H1 (cell line): ENCODE data around the gene C19orf85. TPM values are rescaled to one million over a fixed set of nuclear protein-coding genes. Genes with fewer than 3 reads are reported as not detected.
A peak's percentile ranks its signal among the peaks of the same experiment; 100 is the strongest.

ENCODE experiments used
- CTCF ChIA-PET: fragments of 300-600 bp; sonication (Branson Sonifier 250); formaldehyde crosslinking; loops from one replicate; lab custom pipeline; 2021; ENCODE audit not compliant: partially characterized antibody; lab: Charles Lee
- POLR2A ChIA-PET: fragments of 300-600 bp; sonication (Branson Sonifier 250); formaldehyde crosslinking; loops from one replicate; lab custom pipeline; 2021; ENCODE audit warnings: inconsistent platforms; ENCODE audit not compliant: partially characterized antibody; lab: Charles Lee
- DNase-seq, 2 experiments: peaks; one replicate each; pipeline versions ENCODE4 v3.0.0 to v3.0.0-alpha.2; 2010 to 2022; ENCODE audit warnings: low spot score in 2 of 2, low read depth in 1 of 2, mixed read lengths in 1 of 2
- FAIRE-seq: peaks from 2 replicates; lab custom pipeline; 2011; peaks lifted over from hg19 to GRCh38; lab: Jason Lieb, UNC
- H2AFZ ChIP-seq: 2 replicates; pipeline ENCODE4 v1.8.1; 2012; ENCODE audit warnings: low read length, inconsistent platforms
- H2AK5ac ChIP-seq: 2 replicates; pipeline ENCODE4 v1.6.1; 2013; ENCODE audit warnings: low read depth, low read length
- H2BK120ac ChIP-seq: replicated peaks from 2 replicates; pipeline ENCODE3; 2013; ENCODE audit warnings: low read depth, low read length, inconsistent platforms
- H2BK12ac ChIP-seq: 2 replicates; pipeline ENCODE4 v1.6.1; 2013; ENCODE audit warnings: low read depth, low read length
- H2BK15ac ChIP-seq: 2 replicates; pipeline ENCODE4 v1.6.1; 2013; ENCODE audit warnings: low read length
- H2BK20ac ChIP-seq: 2 replicates; pipeline ENCODE4 v1.6.1; 2013; ENCODE audit warnings: low read length
- H2BK5ac ChIP-seq: 2 replicates; pipeline ENCODE4 v1.6.1; 2013; ENCODE audit warnings: low read depth, low read length
- H3K14ac ChIP-seq: 2 replicates; pipeline ENCODE4 v1.6.1; 2013; ENCODE audit warnings: inconsistent platforms; ENCODE audit not compliant: insufficient read length
- H3K18ac ChIP-seq: 2 replicates; pipeline ENCODE4 v1.6.1; 2013; ENCODE audit warnings: low read length; ENCODE audit errors: extremely low read depth
- H3K23ac ChIP-seq: 2 replicates; pipeline ENCODE4 v1.6.1; 2013; ENCODE audit warnings: inconsistent platforms; ENCODE audit not compliant: insufficient read length
- H3K23me2 ChIP-seq: 2 replicates; pipeline ENCODE4 v1.6.1; 2013; ENCODE audit warnings: low read depth, low read length
- H3K27ac ChIP-seq: 2 replicates; pipeline ENCODE4 v1.6.1; 2011; ENCODE audit warnings: low read depth, low read length, inconsistent platforms
- H3K27me3 ChIP-seq, 4 experiments: replicated peaks in 1 of 4; 1 replicate in 1 of 4; 2 replicates in 3 of 4; pipeline versions ENCODE4 v1.6.1 to v1.8.1; 2011 to 2013; ENCODE audit warnings: low read length in 3 of 4, mild to moderate bottlenecking in 3 of 4, inconsistent platforms in 2 of 4, mixed read lengths in 2 of 4, moderate library complexity in 1 of 4; ENCODE audit not compliant: control insufficient read depth in 3 of 4, insufficient read depth in 3 of 4; ENCODE audit errors: extremely low read depth in 1 of 4
- H3K36me3 ChIP-seq, 4 experiments: 2 replicates each; pipeline versions ENCODE4 v1.6.1 to v1.8.1; 2011 to 2013; ENCODE audit warnings: mild to moderate bottlenecking in 4 of 4, low read length in 3 of 4, moderate library complexity in 2 of 4, control low read depth in 1 of 4, inconsistent platforms in 1 of 4; ENCODE audit not compliant: insufficient read depth in 4 of 4, control insufficient read depth in 2 of 4
- H3K4ac ChIP-seq: replicated peaks from 2 replicates; pipeline ENCODE3; 2013; ENCODE audit warnings: low read length, low read depth, mixed read lengths, inconsistent platforms; ENCODE audit not compliant: insufficient read length
- H3K4me1 ChIP-seq, 4 experiments: replicated peaks in 1 of 4; 1 replicate in 1 of 4; 2 replicates in 3 of 4; pipeline versions ENCODE4 v1.6.1 to v1.8.1; 2011 to 2013; ENCODE audit warnings: low read length in 3 of 4, inconsistent platforms in 2 of 4, mixed read lengths in 1 of 4; ENCODE audit not compliant: insufficient read depth in 4 of 4, control insufficient read depth in 3 of 4
- H3K4me2 ChIP-seq, 2 experiments: 2 replicates each; pipeline versions ENCODE4 v1.6.1 to v1.8.1; 2011 to 2013; ENCODE audit warnings: low read depth in 2 of 2, low read length in 2 of 2, control low read depth in 1 of 2, inconsistent platforms in 1 of 2, mild to moderate bottlenecking in 1 of 2; ENCODE audit not compliant: insufficient read depth in 1 of 2
- H3K4me3 ChIP-seq, 4 experiments: fragments of 200-600, 300-600 bp in 1 of 4; sonication (generic), shearing (Covaris generic), sonication (Bioruptor Twin) in 1 of 4; 2 replicates each; pipeline versions ENCODE4 v1.5.1 to v1.8.1; 2011 to 2016; ENCODE audit warnings: low read length in 4 of 4, low read depth in 3 of 4, control low read depth in 2 of 4, inconsistent platforms in 2 of 4, mild to moderate bottlenecking in 2 of 4, mixed read lengths in 1 of 4, moderate library complexity in 1 of 4; ENCODE audit not compliant: insufficient read depth in 2 of 4; ENCODE audit errors: extremely low read depth in 1 of 4
- H3K56ac ChIP-seq: replicated peaks from 2 replicates; pipeline ENCODE3; 2013; ENCODE audit warnings: low read depth, mild to moderate bottlenecking, mixed read lengths, low read length, inconsistent platforms; ENCODE audit not compliant: insufficient read length
- H3K79me1 ChIP-seq: 2 replicates; pipeline ENCODE4 v1.6.1; 2013; ENCODE audit warnings: low read depth, low read length, control low read depth
- H3K79me2 ChIP-seq, 2 experiments: 2 replicates each; pipeline versions ENCODE4 v1.6.1 to v1.8.1; 2012 to 2013; ENCODE audit warnings: low read length in 2 of 2, mild to moderate bottlenecking in 2 of 2, inconsistent platforms in 1 of 2; ENCODE audit not compliant: insufficient read depth in 2 of 2, control insufficient read depth in 1 of 2
- H3K9ac ChIP-seq, 4 experiments: replicated peaks in 1 of 4; 1 replicate in 1 of 4; 2 replicates in 3 of 4; pipeline versions ENCODE4 v1.6.1 to v1.8.1; 2011 to 2013; ENCODE audit warnings: low read depth in 3 of 4, low read length in 3 of 4, control low read depth in 2 of 4, mild to moderate bottlenecking in 2 of 4, moderate library complexity in 2 of 4, inconsistent platforms in 1 of 4; ENCODE audit errors: extremely low read depth in 1 of 4
- H3K9me3 ChIP-seq, 2 experiments: 2 replicates each; pipeline versions ENCODE4 v1.6.1 to v1.8.1; 2012 to 2013; ENCODE audit warnings: mild to moderate bottlenecking in 2 of 2, moderate library complexity in 2 of 2, control low read depth in 1 of 2, inconsistent platforms in 1 of 2, low read depth in 1 of 2, low read length in 1 of 2, mixed read lengths in 1 of 2; ENCODE audit not compliant: insufficient read depth in 2 of 2
- H4K20me1 ChIP-seq, 2 experiments: replicated peaks in 1 of 2; 2 replicates each; pipeline versions ENCODE3 to v1.8.1; 2011 to 2013; ENCODE audit warnings: inconsistent platforms in 2 of 2, low read length in 2 of 2, mild to moderate bottlenecking in 1 of 2; ENCODE audit not compliant: insufficient read depth in 2 of 2, control insufficient read depth in 1 of 2
- H4K5ac ChIP-seq: 2 replicates; pipeline ENCODE4 v1.6.1; 2013; ENCODE audit warnings: low read length, low read depth, mixed read lengths, inconsistent platforms; ENCODE audit not compliant: insufficient read length
- H4K8ac ChIP-seq: 2 replicates; pipeline ENCODE4 v1.8.0; 2013; ENCODE audit warnings: mild to moderate bottlenecking, moderate library complexity, low read length, inconsistent platforms; ENCODE audit not compliant: insufficient read depth; ENCODE audit errors: extremely low read depth
- H4K91ac ChIP-seq: replicated peaks from 2 replicates; pipeline ENCODE3; 2013; ENCODE audit warnings: low read length, mixed read lengths, inconsistent platforms; ENCODE audit not compliant: insufficient read length
- RAD21 ChIP-seq, 2 experiments: IDR thresholded peaks in 1 of 2; conservative IDR thresholded peaks in 1 of 2; 2 replicates each; pipeline ENCODE4 v1.6.1; 2011; ENCODE audit warnings: low read depth in 2 of 2, low read length in 2 of 2, improper control_type of control experiment in 1 of 2, inconsistent platforms in 1 of 2, mild to moderate bottlenecking in 1 of 2, moderate library complexity in 1 of 2
- WGBS, 2 experiments: shearing (Covaris generic) in 1 of 2; methylation state at CpG; one replicate each; pipeline versions ENCODE4 v1.1.6 to v1.1.7; 2013 to 2015; ENCODE audit warnings: low lambda C conversion rate in 2 of 2, mixed read lengths in 2 of 2, inconsistent platforms in 1 of 2, low coverage in 1 of 2, missing lambda C conversion rate in 1 of 2; ENCODE audit not compliant: insufficient replicate concordance in 2 of 2, insufficient coverage in 1 of 2, insufficient read length in 1 of 2; ENCODE audit errors: extremely low coverage in 1 of 2, missing lambda C conversion rate in 1 of 2; 5-methylcytosine and 5-hydroxymethylcytosine counted together
- polyA plus RNA-seq, 7 experiments: library from polyadenylated mRNA; depleted of rRNA in 3 of 7; stranded (reverse) in 5 of 7; unstranded in 2 of 7; fragments of >200 nt in 5 of 7; fragments of 200-250 nt in 2 of 7; gene quantifications; 1 replicate in 5 of 7; 2 replicates in 1 of 7; 4 replicates in 1 of 7; pipeline versions ENCODE4 v1.2.1 to v1.2.3, GENCODE V29; 2011 to 2013; ENCODE audit warnings: missing spikeins in 2 of 7, mixed read lengths in 2 of 7
- total RNA-seq: library from RNA; stranded (reverse); fragmentation: NEBNext Ultra II Directional; extraction: Animal tissue kit (Norgen Biotek cat#: 25700); gene quantifications from 2 replicates; pipeline ENCODE4 v1.2.1, GENCODE V29; 2021

The C19orf85 gene
- total and polyA plus RNA-seq, 2 of the 8 experiments (the other 6 are each of a cell fraction or from before 2014, with no cell fraction given) = 2.2 to 3.2 TPM

- Histone ChIP-seq H4K20me1 (no peaks in the 10 kb centered on the region), H2AFZ (no peak overlapping the region), H3K36me3 (no peaks in the 10 kb centered on the region), H3K9ac (no peak overlapping the region), H3K23me2 (no peaks in the 10 kb centered on the region), H4K91ac (no peak overlapping the region), H3K27me3 (peaks cover 2 to 12% (median 7%) of the 10 kb centered on the region in 4 experiments), H2BK5ac (no peak overlapping the region), H2BK15ac (no peak overlapping the region)
- CTCF ChIA-PET = interaction anchor here (0.6 to 1.5 kb wide), 5 partner anchors 8 to 123 kb away, joined by 3 to 4 read pairs (median 3); no protein-coding TSS in a partner anchor
- 87% methylated on average over 13 of the region's 13 CpGs; no CpG with 5 or more reads in 1 of the 2 experiments for WGBS, 2 experiments
- TF ChIP-seq RAD21 (IDR thresholded peaks at IDR 0.05 in 1 of 2, conservative IDR thresholded peaks at IDR 0.05 in 1 of 2; ENCODE audit: low read depth in 2 of 2, low read length in 2 of 2) = no peak
- TF ChIP-seq, all 59 proteins: peak for 0
- Histone ChIP-seq H4K5ac (no peak overlapping the region), H3K4me1 (peaks cover 0 to 6% (median 3%) of the 10 kb centered on the region in 4 experiments; a peak in 1 of 7 replicates), H3K23ac (no peak overlapping the region), H3K14ac (no peak overlapping the region), H2AK5ac (no peak overlapping the region), H3K18ac (no peak overlapping the region), H3K27ac (no peak overlapping the region), H2BK12ac (peak overlapping the region; percentile 41; the same call in 1 of the 2 replicates), H3K79me2 (no peaks in the 10 kb centered on the region), H4K8ac (no peak overlapping the region), H3K56ac (no peak overlapping the region), H3K4ac (no peak overlapping the region), H3K9me3 (peaks cover 0 to under 1% of the 10 kb centered on the region in 2 experiments; a peak in 1 of 4 replicates), H2BK20ac (no peak overlapping the region), H3K79me1 (no peaks in the 10 kb centered on the region), H3K4me2 (no peak overlapping the region), H2BK120ac (no peak overlapping the region), H3K4me3 (no peak overlapping the region)
- POLR2A ChIA-PET = interaction anchor here (0.6 to 4.9 kb wide), 6 partner anchors 10 to 634 kb away, joined by 3 to 50 read pairs (median 3); partner anchors contain the start of genes NAT14, SSC5D and UBE2S
- FAIRE-seq (no peak), DNase-seq (no peak)
These were observed 33.2 kb upstream of the C19orf85 start for GRCh38 chr19:55497763-55498162.
